Endothelial cell of umbilical vein (primary cell): Measurements from ENCODE around the gene RNASEH2A. TPM values are rescaled to one million over a fixed set of nuclear protein-coding genes. Genes with fewer than 3 reads are reported as not detected.

Source experiments
- BruUV-seq: library from RNA; stranded (reverse); fragments of 400-500 nt; replicated peaks from 2 replicates; lab custom pipeline; 2021; lab: Mats Ljungman, UMichigan
- CTCF ChIA-PET: fragments of 300-600, 350-600 bp; sonication (Branson Sonifier 250); formaldehyde crosslinking; loops from one replicate; lab custom pipeline; 2021; ENCODE audit warnings: antibody characterized with exemption, inconsistent platforms; lab: Charles Lee
- POLR2A ChIA-PET: fragments of 300-600, 350-600 bp; sonication (Branson Sonifier 250); formaldehyde crosslinking; loops from one replicate; lab custom pipeline; 2021; ENCODE audit warnings: antibody characterized with exemption, inconsistent platforms; lab: Charles Lee
- DNase-seq: peaks from one replicate; pipeline ENCODE4 v3.0.0-alpha.2; 2011; ENCODE audit warnings: low read depth, low spot score
- FAIRE-seq: peaks from 2 replicates; lab custom pipeline; 2011; peaks lifted over from hg19 to GRCh38; lab: Jason Lieb, UNC
- H2AFZ ChIP-seq: 2 replicates; pipeline ENCODE4 v1.6.0; 2012; ENCODE audit warnings: low read depth, low read length, control low read depth, inconsistent platforms
- H3K27ac ChIP-seq: 2 replicates; pipeline ENCODE4 v1.5.1; 2011; ENCODE audit warnings: low read depth, mild to moderate bottlenecking, control low read depth, low read length, moderate library complexity; ENCODE audit not compliant: insufficient read depth
- H3K27me3 ChIP-seq, 2 experiments: 2 replicates each; pipeline versions ENCODE4 v1.6.0 to v1.6.1; 2011; ENCODE audit warnings: low read length in 2 of 2, mixed read lengths in 1 of 2; ENCODE audit not compliant: control insufficient read depth in 2 of 2, insufficient read depth in 2 of 2
- H3K36me3 ChIP-seq, 2 experiments: 2 replicates in 1 of 2; 3 replicates in 1 of 2; pipeline ENCODE4 v1.5.1; 2011; ENCODE audit warnings: low read length in 2 of 2, mild to moderate bottlenecking in 1 of 2, moderate library complexity in 1 of 2; ENCODE audit not compliant: control insufficient read depth in 2 of 2, insufficient read depth in 2 of 2; ENCODE audit errors: extremely low read depth in 1 of 2
- H3K4me1 ChIP-seq: 3 replicates; pipeline ENCODE4 v1.5.1; 2011; ENCODE audit warnings: mild to moderate bottlenecking, low read length; ENCODE audit not compliant: control insufficient read depth, insufficient read depth; ENCODE audit errors: extremely low read depth
- H3K4me2 ChIP-seq: 2 replicates; pipeline ENCODE4 v1.6.1; 2011; ENCODE audit warnings: low read length, control low read depth, mixed read lengths; ENCODE audit not compliant: insufficient read depth
- H3K4me3 ChIP-seq, 3 experiments: fragments of 200-600 bp in 1 of 3; sonication (generic), shearing (Covaris generic) in 1 of 3; replicated peaks in 1 of 3; 2 replicates each; pipeline ENCODE4 v1.5.1; 2011 to 2016; ENCODE audit warnings: control low read depth in 3 of 3, low read length in 3 of 3, mild to moderate bottlenecking in 2 of 3, inconsistent platforms in 1 of 3, low read depth in 1 of 3, moderate library complexity in 1 of 3; ENCODE audit not compliant: insufficient read depth in 1 of 3
- H3K79me2 ChIP-seq: 2 replicates; pipeline ENCODE4 v1.6.0; 2012; ENCODE audit warnings: low read length, inconsistent platforms; ENCODE audit not compliant: control insufficient read depth, insufficient read depth
- H3K9ac ChIP-seq: replicated peaks from 2 replicates; pipeline ENCODE3; 2011; ENCODE audit warnings: low read length, control low read depth; ENCODE audit not compliant: insufficient read depth; ENCODE audit errors: extremely low read depth
- H3K9me1 ChIP-seq: replicated peaks from 3 replicates; pipeline ENCODE4 v1.6.0; 2011; ENCODE audit warnings: mild to moderate bottlenecking, low read length; ENCODE audit not compliant: control insufficient read depth, insufficient read depth; ENCODE audit errors: extremely low read depth
- H3K9me3 ChIP-seq: replicated peaks from 2 replicates; pipeline ENCODE4 v1.5.1; 2012; ENCODE audit warnings: low read length, inconsistent platforms; ENCODE audit not compliant: control insufficient read depth, insufficient read depth
- H4K20me1 ChIP-seq: replicated peaks from 2 replicates; pipeline ENCODE3; 2011; ENCODE audit warnings: mild to moderate bottlenecking, low read length; ENCODE audit not compliant: control insufficient read depth, insufficient read depth; ENCODE audit errors: extremely low read depth
- CTCF ChIP-seq, 2 donors: IDR thresholded peaks; 1 replicate in 1 of 2; 2 replicates in 1 of 2; pipeline ENCODE4 v1.5.1; 2011; ENCODE audit warnings: low read length in 2 of 2, mild to moderate bottlenecking in 2 of 2, moderate library complexity in 2 of 2, control low read depth in 1 of 2, inconsistent platforms in 1 of 2, low read depth in 1 of 2; ENCODE audit not compliant: insufficient read depth in 1 of 2; ENCODE audit errors: extremely low read depth in 1 of 2
- EZH2 ChIP-seq: IDR thresholded peaks from 2 replicates; pipeline ENCODE4 v1.6.1; 2012; ENCODE audit warnings: borderline replicate concordance, low read depth, mild to moderate bottlenecking, moderate library complexity, low read length, inconsistent platforms; ENCODE audit not compliant: severe bottlenecking
- FOS ChIP-seq: IDR thresholded peaks from 2 replicates; pipeline ENCODE4 v1.6.1; 2011; ENCODE audit warnings: mild to moderate bottlenecking, low read length, moderate library complexity, borderline replicate concordance; ENCODE audit not compliant: insufficient read depth
- GATA2 ChIP-seq: IDR thresholded peaks from 2 replicates; pipeline ENCODE4 v1.7.0; 2011; ENCODE audit warnings: low read depth, mild to moderate bottlenecking, moderate library complexity, mixed read lengths, low read length; ENCODE audit not compliant: insufficient read length, insufficient read depth
- JUN ChIP-seq: IDR thresholded peaks from 2 replicates; pipeline ENCODE4 v1.6.1; 2011; ENCODE audit warnings: borderline replicate concordance, low read depth; ENCODE audit not compliant: insufficient read length, insufficient read depth
- MAX ChIP-seq: IDR thresholded peaks from 2 replicates; pipeline ENCODE4 v1.6.1; 2011; ENCODE audit not compliant: insufficient read depth, insufficient read length
- MYC ChIP-seq: IDR thresholded peaks from one replicate; pipeline ENCODE4 v1.6.1; 2011; ENCODE audit warnings: mild to moderate bottlenecking, low read depth, low read length
- POLR2A ChIP-seq: IDR thresholded peaks from 2 replicates; pipeline ENCODE4 v1.6.1; 2012; ENCODE audit warnings: low read depth, mild to moderate bottlenecking, control low read depth, low read length
- POLR2AphosphoS5 ChIP-seq: IDR thresholded peaks from 2 replicates; pipeline ENCODE4 v1.6.1; 2012; ENCODE audit warnings: low read depth, mild to moderate bottlenecking, control low read depth, low read length, moderate library complexity; ENCODE audit not compliant: insufficient read depth
- dilution Hi-C: fragments of 300-500 bp; cut with MboI; formaldehyde crosslinking; loops from one replicate; pipeline ENCODE4 v1.15.0; 2019; ENCODE audit warnings: low sequenced_read_pairs; ENCODE audit not compliant: extremely low pct_ligation_motif_present
- intact Hi-C: fragments of 100-400 bp; cut with micrococcal nuclease; formaldehyde crosslinking; loops from one replicate; pipeline ENCODE4 v1.10.0; 2022
- polyA plus RNA-seq, 4 experiments: library from polyadenylated mRNA; depleted of rRNA in 3 of 4; stranded (reverse) in 3 of 4; unstranded in 1 of 4; fragments of >200 nt; gene quantifications; 2 replicates each; pipeline versions ENCODE4 v1.2.1 to v1.2.3, GENCODE V29; 2011 to 2012; ENCODE audit warnings: missing spikeins in 1 of 4
- total RNA-seq: library from RNA; stranded (reverse); gene quantifications from 2 replicates; pipeline ENCODE4 v1.2.3, GENCODE V29; 2021

RNASEH2A gene
- total and polyA plus RNA-seq, 2 donors (not counting 3 experiments of a cell fraction or from before 2014, with no cell fraction given), result 25.6 to 45.4 TPM

GRCh38 chr19:12856653-12857052, 50.3 kb downstream of the RNASEH2A start:
- Histone ChIP-seq H3K9me3 (no peaks in the 10 kb centered on the region), H3K4me1 (no peaks in the 10 kb centered on the region), H4K20me1 (no peaks in the 10 kb centered on the region), H3K79me2 (no peaks in the 10 kb centered on the region), H3K4me2 (no peak overlapping the region), H3K27me3 (peaks cover 0 to 1% of the 10 kb centered on the region in 2 experiments), H3K9ac (no peak overlapping the region), H3K36me3 (no peaks in the 10 kb centered on the region), H3K27ac (no peak overlapping the region), H3K9me1 (no peaks in the 10 kb centered on the region), H3K4me3 (no peak overlapping the region), H2AFZ (no peak overlapping the region)
- TF ChIP-seq POLR2AphosphoS5 (no peak), JUN (no peak), FOS (no peak), MYC (no peak), POLR2A (no peak), MAX (no peak), GATA2 (no peak), EZH2 (no peak), CTCF (IDR thresholded peaks at IDR 0.05; ENCODE audit: extremely low read depth in 1 of 2, insufficient read depth in 1 of 2, low read depth in 1 of 2, low read length in 2 of 2) (no peak)
- FAIRE-seq (no peak), DNase-seq (no peak)
- POLR2A ChIA-PET, result interaction anchor here (0.7 to 1.0 kb wide), 2 partner anchors 12 to 65 kb away, joined by 4 to 5 read pairs; partner anchors contain the start of gene JUNB
- BruUV-seq, result no TSS peak
- intact Hi-C loops (no loop called here), dilution Hi-C loops (no loop called here)
- CTCF ChIA-PET, result no interaction called here
